Measurements from ENCODE around the gene KHDRBS2.

DNA sequence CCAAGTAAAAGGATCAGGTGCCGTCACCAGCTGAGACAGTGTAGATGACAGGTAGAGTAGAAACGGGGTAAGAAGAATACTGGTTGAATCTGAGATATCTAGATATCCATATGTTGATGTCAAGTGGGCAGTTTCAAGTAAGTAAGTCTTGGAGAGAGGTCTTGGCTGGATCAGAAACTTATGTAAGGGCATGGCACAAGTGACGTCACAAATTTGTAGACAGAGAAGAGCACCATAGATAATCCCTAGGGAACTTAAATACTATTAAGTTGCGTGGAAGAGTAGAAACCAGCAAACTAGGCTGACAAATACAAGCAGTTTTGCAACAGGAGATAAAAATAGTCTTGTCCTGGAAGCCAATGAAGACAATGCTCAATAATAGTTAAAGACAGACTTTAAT is 123.2 kb downstream of the KHDRBS2 start:
- TF ChIP-seq, protein P1, sequence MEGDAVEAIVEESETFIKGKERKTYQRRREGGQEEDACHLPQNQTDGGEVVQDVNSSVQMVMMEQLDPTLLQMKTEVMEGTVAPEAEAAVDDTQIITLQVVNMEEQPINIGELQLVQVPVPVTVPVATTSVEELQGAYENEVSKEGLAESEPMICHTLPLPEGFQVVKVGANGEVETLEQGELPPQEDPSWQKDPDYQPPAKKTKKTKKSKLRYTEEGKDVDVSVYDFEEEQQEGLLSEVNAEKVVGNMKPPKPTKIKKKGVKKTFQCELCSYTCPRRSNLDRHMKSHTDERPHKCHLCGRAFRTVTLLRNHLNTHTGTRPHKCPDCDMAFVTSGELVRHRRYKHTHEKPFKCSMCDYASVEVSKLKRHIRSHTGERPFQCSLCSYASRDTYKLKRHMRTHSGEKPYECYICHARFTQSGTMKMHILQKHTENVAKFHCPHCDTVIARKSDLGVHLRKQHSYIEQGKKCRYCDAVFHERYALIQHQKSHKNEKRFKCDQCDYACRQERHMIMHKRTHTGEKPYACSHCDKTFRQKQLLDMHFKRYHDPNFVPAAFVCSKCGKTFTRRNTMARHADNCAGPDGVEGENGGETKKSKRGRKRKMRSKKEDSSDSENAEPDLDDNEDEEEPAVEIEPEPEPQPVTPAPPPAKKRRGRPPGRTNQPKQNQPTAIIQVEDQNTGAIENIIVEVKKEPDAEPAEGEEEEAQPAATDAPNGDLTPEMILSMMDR (conservative IDR thresholded peaks at IDR 0.05 in 1 of 2, IDR thresholded peaks at IDR 0.05 in 1 of 2; ENCODE audit: low read depth in 1 of 2, low read length in 2 of 2): no peak
- no peak for TF ChIP-seq EZH2 (IDR thresholded peaks at IDR 0.05; ENCODE audit: low read length, missing control alignments)

Data from fibroblast of lung (primary cell).